ENCODE data around the gene PRKCH. TPM values are rescaled to one million over a fixed set of nuclear protein-coding genes. Genes with fewer than 3 reads are reported as not detected.

Gene PRKCH
- total RNA-seq, 1 experiment from 2014 or later, result 18.3 TPM

GRCh38 chr14:61345151-61345482 lies 23.7 kb downstream of the PRKCH start:
- Histone ChIP-seq H3K4me1 (no peaks in the 10 kb centered on the region), H3K27me3 (replicated peaks; ENCODE audit: control insufficient read depth, insufficient read depth, low read length) (no peaks in the 10 kb centered on the region), H3K4me3 (ENCODE audit: low read depth, low read length) (no peak overlapping the region), H3K36me3 (ENCODE audit: control insufficient read depth, insufficient read depth, low read length) (no peaks in the 10 kb centered on the region), H3K9me3 (no peaks in the 10 kb centered on the region)
- POLR2A ChIA-PET, result no interaction called here
- DNase-seq, result no peak
- Mint-ChIP-seq H3K4me1 (ENCODE audit: low read depth, unreplicated experiment) (peaks cover 4% of the 10 kb centered on the region), H3K27me3 (ENCODE audit: insufficient read depth, unreplicated experiment) (no peaks in the 10 kb centered on the region), H3K4me3 (ENCODE audit: unreplicated experiment) (no peak overlapping the region), H3K36me3 (ENCODE audit: insufficient read depth, unreplicated experiment) (no peaks in the 10 kb centered on the region), H3K9me3 (ENCODE audit: unreplicated experiment) (no peaks in the 10 kb centered on the region), H3K27ac (ENCODE audit: unreplicated experiment) (no peak overlapping the region)
- intact Hi-C loops (cut with micrococcal nuclease; ENCODE audit: unreplicated experiment), result no loop called here
- BruUV-seq (replicated peaks), result no TSS peak
- CTCF ChIA-PET, result no interaction called here
- TF ChIP-seq, protein P1, sequence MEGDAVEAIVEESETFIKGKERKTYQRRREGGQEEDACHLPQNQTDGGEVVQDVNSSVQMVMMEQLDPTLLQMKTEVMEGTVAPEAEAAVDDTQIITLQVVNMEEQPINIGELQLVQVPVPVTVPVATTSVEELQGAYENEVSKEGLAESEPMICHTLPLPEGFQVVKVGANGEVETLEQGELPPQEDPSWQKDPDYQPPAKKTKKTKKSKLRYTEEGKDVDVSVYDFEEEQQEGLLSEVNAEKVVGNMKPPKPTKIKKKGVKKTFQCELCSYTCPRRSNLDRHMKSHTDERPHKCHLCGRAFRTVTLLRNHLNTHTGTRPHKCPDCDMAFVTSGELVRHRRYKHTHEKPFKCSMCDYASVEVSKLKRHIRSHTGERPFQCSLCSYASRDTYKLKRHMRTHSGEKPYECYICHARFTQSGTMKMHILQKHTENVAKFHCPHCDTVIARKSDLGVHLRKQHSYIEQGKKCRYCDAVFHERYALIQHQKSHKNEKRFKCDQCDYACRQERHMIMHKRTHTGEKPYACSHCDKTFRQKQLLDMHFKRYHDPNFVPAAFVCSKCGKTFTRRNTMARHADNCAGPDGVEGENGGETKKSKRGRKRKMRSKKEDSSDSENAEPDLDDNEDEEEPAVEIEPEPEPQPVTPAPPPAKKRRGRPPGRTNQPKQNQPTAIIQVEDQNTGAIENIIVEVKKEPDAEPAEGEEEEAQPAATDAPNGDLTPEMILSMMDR (IDR thresholded peaks at IDR 0.05; ENCODE audit: insufficient read depth in 1 of 2, low read depth in 1 of 2, low read length in 1 of 2, severe bottlenecking in 1 of 2, unreplicated experiment in 1 of 2), result no peak

DNA sequence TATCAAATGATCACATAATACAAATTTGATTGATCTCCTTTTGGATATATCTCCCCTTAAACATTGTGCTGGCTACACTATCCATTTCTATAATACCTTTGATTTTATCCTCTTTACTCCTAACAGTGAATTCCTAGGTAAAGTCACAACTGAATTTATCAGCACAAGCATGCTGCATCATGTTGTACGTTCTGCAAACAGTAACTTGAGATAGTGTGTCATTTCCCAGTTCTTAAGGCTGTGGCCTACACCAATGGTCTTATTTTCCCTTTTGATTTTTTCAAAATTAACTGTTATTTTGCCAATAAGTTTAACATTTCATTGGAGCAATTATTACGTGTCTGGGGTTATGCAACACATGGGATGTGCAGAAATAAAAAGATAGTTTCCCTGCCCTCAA lies 24.8 kb downstream of the PRKCH start:
- H3K36me3 ChIP-seq (ENCODE audit: control insufficient read depth, insufficient read depth, low read length), result no peaks in the 10 kb centered on the region
- Mint-ChIP-seq H3K27ac (ENCODE audit: unreplicated experiment) (no peak overlapping the region), H3K9me3 (ENCODE audit: unreplicated experiment) (no peaks in the 10 kb centered on the region), H3K4me3 (ENCODE audit: unreplicated experiment) (no peak overlapping the region), H3K27me3 (ENCODE audit: insufficient read depth, unreplicated experiment) (no peaks in the 10 kb centered on the region), H3K36me3 (ENCODE audit: insufficient read depth, unreplicated experiment) (no peaks in the 10 kb centered on the region), H3K4me1 (ENCODE audit: low read depth, unreplicated experiment) (peaks cover 4% of the 10 kb centered on the region)
- H3K27me3 ChIP-seq (replicated peaks; ENCODE audit: control insufficient read depth, insufficient read depth, low read length), result no peaks in the 10 kb centered on the region
- no peak for DNase-seq
- POLR2A ChIA-PET, result no interaction called here
- H3K4me3 ChIP-seq (ENCODE audit: low read depth, low read length), result no peak overlapping the region
- CTCF ChIA-PET, result no interaction called here
- TF ChIP-seq, protein P1 (IDR thresholded peaks at IDR 0.05; ENCODE audit: insufficient read depth in 1 of 2, low read depth in 1 of 2, low read length in 1 of 2, severe bottlenecking in 1 of 2, unreplicated experiment in 1 of 2), result no peak
- H3K9me3 ChIP-seq, result no peaks in the 10 kb centered on the region
- intact Hi-C loops (cut with micrococcal nuclease; ENCODE audit: unreplicated experiment), result no loop called here
- no peaks in the 10 kb centered on the region for H3K4me1 ChIP-seq
- BruUV-seq (replicated peaks), result no TSS peak

- CTCF ChIA-PET, result no interaction called here
- intact Hi-C loops (cut with micrococcal nuclease; ENCODE audit: unreplicated experiment), result no loop called here
- H3K4me1 Mint-ChIP-seq (ENCODE audit: low read depth, unreplicated experiment), result peaks cover 4% of the 10 kb centered on the region
Measured at GRCh38 chr14:61346793-61347192, 25.4 kb downstream of the PRKCH start.

More at GRCh38 chr14:61346793-61347192, 25.4 kb downstream of the PRKCH start:
- H3K27me3 Mint-ChIP-seq (ENCODE audit: insufficient read depth, unreplicated experiment), result no peaks in the 10 kb centered on the region
- DNase-seq, result no peak
- no peak overlapping the region for H3K4me3 Mint-ChIP-seq (ENCODE audit: unreplicated experiment)
- BruUV-seq (replicated peaks), result no TSS peak
- POLR2A ChIA-PET, result no interaction called here
- no peak overlapping the region for H3K27ac Mint-ChIP-seq (ENCODE audit: unreplicated experiment)
- no peaks in the 10 kb centered on the region for H3K9me3 Mint-ChIP-seq (ENCODE audit: unreplicated experiment)
- Histone ChIP-seq H3K27me3 (replicated peaks; ENCODE audit: control insufficient read depth, insufficient read depth, low read length) (no peaks in the 10 kb centered on the region), H3K36me3 (ENCODE audit: control insufficient read depth, insufficient read depth, low read length) (no peaks in the 10 kb centered on the region), H3K4me1 (no peaks in the 10 kb centered on the region), H3K9me3 (no peaks in the 10 kb centered on the region), H3K4me3 (ENCODE audit: low read depth, low read length) (no peak overlapping the region)
- no peaks in the 10 kb centered on the region for H3K36me3 Mint-ChIP-seq (ENCODE audit: insufficient read depth, unreplicated experiment)
- TF ChIP-seq, protein P1 (IDR thresholded peaks at IDR 0.05; ENCODE audit: insufficient read depth in 1 of 2, low read depth in 1 of 2, low read length in 1 of 2, severe bottlenecking in 1 of 2, unreplicated experiment in 1 of 2), result no peak
